HG03045 (cell line): ENCODE measurements around the gene PRRT2.

Experiments used
- ATAC-seq: cut with Tn5 transposase; IDR thresholded peaks from one replicate; pipeline ENCODE4 v1.9.1; 2021; ENCODE audit warnings: mild to moderate bottlenecking, moderate library complexity; ENCODE audit not compliant: unreplicated experiment

Gene PRRT2

DNA sequence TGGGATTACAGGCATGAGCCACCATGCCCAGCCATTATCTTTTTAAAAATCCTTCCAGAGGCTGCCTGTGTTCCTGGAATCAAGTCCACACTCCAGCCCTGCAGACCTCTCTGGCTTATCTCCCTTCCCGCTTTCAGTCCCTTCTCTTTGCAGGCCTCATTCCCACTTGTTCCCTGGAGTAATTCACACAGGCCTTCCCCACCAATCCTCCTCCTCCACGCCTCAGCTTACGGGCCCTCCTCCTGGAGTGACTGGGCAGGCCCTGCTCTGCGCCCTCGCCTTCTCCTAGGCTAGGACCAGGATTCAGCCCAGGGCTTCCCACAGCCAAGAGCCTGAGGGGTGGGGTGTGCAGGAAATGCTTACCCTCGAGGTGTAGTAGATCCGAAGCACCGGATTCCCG is 48.2 kb downstream of the PRRT2 start:
- no peak for ATAC-seq

- peak; percentile 2 for ATAC-seq
Observed at GRCh38 chr16:29862383-29862883, 50.4 kb downstream of the PRRT2 start.

DNA sequence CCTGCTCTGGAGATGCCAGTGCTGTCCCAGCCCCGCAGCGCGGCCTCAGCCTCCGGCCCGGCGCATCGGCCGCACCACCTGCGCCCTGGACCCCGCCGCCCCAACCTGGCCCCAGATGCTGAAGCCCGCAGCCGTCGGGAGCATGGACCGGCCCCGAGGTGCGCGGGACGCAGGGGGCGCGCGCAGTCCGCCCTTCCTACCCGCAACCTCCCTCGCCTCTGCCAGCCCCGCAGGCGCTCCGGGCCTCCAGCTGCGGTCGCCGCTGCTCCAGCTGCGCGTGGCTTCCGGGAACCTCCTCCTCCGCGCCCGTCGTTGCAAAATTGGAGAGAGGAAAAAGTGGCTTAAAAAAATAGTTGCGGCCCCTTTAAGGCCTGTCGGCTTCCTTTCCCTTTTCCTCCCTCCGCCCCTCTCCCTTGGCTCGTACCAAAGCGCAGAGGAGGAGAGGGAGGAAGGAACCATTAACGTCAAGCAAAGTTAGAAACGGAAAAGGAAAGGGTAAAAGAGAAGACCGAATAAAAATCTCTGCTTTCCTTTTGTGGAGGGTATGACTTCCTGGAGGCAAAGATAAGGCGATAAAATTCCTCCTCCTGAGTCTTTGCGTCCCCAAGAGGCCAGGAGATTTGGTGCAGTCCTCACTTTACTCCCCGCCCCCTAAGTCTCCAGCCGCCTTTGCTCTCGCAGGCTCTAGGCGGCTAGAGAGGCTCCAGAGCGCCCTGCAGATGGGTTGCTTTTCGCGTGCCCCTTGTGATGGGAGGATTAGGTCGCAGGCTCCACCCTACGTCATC is 51.1 kb downstream of the PRRT2 start, which contains the start of gene CDIPT:
Gene CDIPT (minus strand): TSS at position 343 of the 785 bp plus-strand sequence. CDS start 369 bp downstream, outside the sequence.
- peak; percentile 85 for ATAC-seq

DNA sequence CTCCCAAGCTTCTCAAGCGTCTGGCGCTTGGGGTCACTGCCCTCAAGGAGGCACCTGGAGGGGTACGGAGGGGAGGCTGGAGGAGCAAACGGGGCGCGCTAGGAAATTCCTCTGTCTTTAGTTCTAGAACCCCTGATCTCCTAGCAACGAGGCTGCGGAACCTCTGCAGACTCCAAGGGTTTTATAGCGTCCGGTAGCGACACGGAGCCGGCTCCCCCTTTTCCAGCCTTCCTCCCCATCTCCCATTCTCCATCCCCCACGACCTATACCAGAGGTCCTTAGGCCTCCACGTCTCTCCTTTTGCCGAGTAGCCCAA is 51.6 kb downstream of the PRRT2 start:
- no peak for ATAC-seq

DNA sequence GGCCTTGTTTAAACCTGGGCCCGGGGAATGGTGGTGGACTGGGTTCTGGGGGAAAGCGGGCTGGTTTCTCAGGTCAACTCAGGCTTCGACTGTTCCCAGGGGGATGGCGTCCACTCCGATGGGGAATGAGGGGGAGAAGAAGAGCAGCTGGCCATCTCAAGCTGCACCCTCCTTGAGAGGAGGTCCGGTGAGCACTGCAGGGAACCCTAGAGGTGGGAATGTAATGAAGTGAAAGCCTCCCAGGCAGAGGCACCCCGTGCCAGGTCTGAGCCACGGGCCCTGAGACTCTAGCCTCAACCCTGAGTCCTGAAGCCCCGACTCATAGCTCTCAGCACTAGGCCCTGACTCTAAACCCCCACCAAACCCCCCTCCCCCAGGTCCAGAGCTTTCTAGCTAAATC is 52.2 kb downstream of the PRRT2 start:
- ATAC-seq, result no peak
